Osteoblast (primary cell): ENCODE data around the gene DMD. TPM values are rescaled to one million over a fixed set of nuclear protein-coding genes. Genes with fewer than 3 reads are reported as not detected.
"Not testable (repeated sequence)": the region's sequence is repeated elsewhere in the genome, so short reads cannot be mapped to it uniquely, and the experiment has no call there.

ENCODE experiments used
- DNase-seq: peaks from one replicate; pipeline ENCODE4 v3.0.0; 2011; ENCODE audit warnings: low spot score, mixed read lengths; ENCODE audit not compliant: insufficient read length; ENCODE audit errors: missing footprints
- H2AFZ ChIP-seq: 2 replicates; pipeline ENCODE4 v1.6.0; 2011; ENCODE audit warnings: mild to moderate bottlenecking, low read length
- H3K27ac ChIP-seq: 2 replicates; pipeline ENCODE4 v1.5.1; 2011; ENCODE audit warnings: mild to moderate bottlenecking, low read depth, low read length, moderate library complexity
- H3K27me3 ChIP-seq: 2 replicates; pipeline ENCODE4 v1.6.0; 2012; ENCODE audit warnings: mild to moderate bottlenecking, control low read depth, inconsistent platforms, low read length, moderate library complexity; ENCODE audit not compliant: insufficient read depth
- H3K36me3 ChIP-seq: 2 replicates; pipeline ENCODE4 v1.5.1; 2011; ENCODE audit warnings: mild to moderate bottlenecking, low read length, control low read depth, moderate library complexity; ENCODE audit not compliant: insufficient read depth
- H3K4me1 ChIP-seq: 2 replicates; pipeline ENCODE4 v1.5.1; 2011; ENCODE audit warnings: mild to moderate bottlenecking, low read length, control low read depth, moderate library complexity; ENCODE audit not compliant: insufficient read depth
- H3K4me2 ChIP-seq: 2 replicates; pipeline ENCODE4 v1.6.0; 2011; ENCODE audit warnings: mild to moderate bottlenecking, low read length; ENCODE audit not compliant: insufficient read depth
- H3K4me3 ChIP-seq: fragments of 200-600 bp; sonication (generic); 3 replicates; pipeline ENCODE4 v1.5.1; 2012; ENCODE audit warnings: mild to moderate bottlenecking, low read length, inconsistent platforms; ENCODE audit not compliant: insufficient read depth
- H3K79me2 ChIP-seq: 2 replicates; pipeline ENCODE4 v1.6.0; 2012; ENCODE audit warnings: mild to moderate bottlenecking, low read length, control low read depth, inconsistent platforms; ENCODE audit not compliant: insufficient read depth
- H3K9me3 ChIP-seq: 2 replicates; pipeline ENCODE4 v1.5.1; 2011; ENCODE audit warnings: low read depth, low read length, control low read depth
- H4K20me1 ChIP-seq: 2 replicates; pipeline ENCODE4 v1.6.0; 2012; ENCODE audit warnings: mild to moderate bottlenecking, low read length, control low read depth; ENCODE audit not compliant: insufficient read depth
- total RNA-seq: library from RNA; depleted of rRNA; stranded (reverse); fragments of >200 nt; gene quantifications from 2 replicates; pipeline ENCODE4 v1.2.3, GENCODE V29; 2012
- TF ChIP-seq, protein P1 (sequence below): IDR thresholded peaks from 2 replicates; pipeline ENCODE4 v1.5.1; 2011; ENCODE audit warnings: mild to moderate bottlenecking, low read depth, low read length, moderate library complexity; ENCODE audit errors: extremely low read depth

Gene DMD
- total RNA-seq, 1 donor, result 12.7 TPM

DNA sequence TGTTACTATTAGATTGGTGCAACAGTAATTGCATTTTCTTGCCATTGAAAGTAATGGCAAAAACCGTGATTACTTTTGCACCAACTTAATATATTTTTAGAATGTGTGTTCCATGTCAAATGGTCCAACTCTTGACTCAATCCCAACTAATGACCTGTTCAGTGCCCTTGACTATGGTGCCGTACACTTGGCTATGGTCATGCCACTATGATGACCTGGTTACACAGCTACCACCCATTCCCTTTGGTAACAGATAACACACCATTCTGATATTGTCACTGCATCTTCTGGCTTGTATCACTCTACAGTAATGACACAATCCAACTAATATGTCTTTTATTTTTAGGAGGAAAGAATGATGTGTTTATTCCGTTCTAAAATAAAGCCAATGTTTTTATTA lies 469.4 kb downstream of the DMD start:
- Histone ChIP-seq H3K36me3 (no peaks in the 10 kb centered on the region), H3K27me3 (no peaks in the 10 kb centered on the region), H3K4me1 (no peaks in the 10 kb centered on the region), H3K9me3 (peaks cover 2% of the 10 kb centered on the region), H3K4me2 (no peak overlapping the region), H3K27ac (no peak overlapping the region), H3K4me3 (no peak overlapping the region), H3K79me2 (no peaks in the 10 kb centered on the region), H2AFZ (no peak overlapping the region), H4K20me1 (no peaks in the 10 kb centered on the region)
- DNase-seq, result no peak
- TF ChIP-seq, protein P1, sequence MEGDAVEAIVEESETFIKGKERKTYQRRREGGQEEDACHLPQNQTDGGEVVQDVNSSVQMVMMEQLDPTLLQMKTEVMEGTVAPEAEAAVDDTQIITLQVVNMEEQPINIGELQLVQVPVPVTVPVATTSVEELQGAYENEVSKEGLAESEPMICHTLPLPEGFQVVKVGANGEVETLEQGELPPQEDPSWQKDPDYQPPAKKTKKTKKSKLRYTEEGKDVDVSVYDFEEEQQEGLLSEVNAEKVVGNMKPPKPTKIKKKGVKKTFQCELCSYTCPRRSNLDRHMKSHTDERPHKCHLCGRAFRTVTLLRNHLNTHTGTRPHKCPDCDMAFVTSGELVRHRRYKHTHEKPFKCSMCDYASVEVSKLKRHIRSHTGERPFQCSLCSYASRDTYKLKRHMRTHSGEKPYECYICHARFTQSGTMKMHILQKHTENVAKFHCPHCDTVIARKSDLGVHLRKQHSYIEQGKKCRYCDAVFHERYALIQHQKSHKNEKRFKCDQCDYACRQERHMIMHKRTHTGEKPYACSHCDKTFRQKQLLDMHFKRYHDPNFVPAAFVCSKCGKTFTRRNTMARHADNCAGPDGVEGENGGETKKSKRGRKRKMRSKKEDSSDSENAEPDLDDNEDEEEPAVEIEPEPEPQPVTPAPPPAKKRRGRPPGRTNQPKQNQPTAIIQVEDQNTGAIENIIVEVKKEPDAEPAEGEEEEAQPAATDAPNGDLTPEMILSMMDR, result no peak

DNA sequence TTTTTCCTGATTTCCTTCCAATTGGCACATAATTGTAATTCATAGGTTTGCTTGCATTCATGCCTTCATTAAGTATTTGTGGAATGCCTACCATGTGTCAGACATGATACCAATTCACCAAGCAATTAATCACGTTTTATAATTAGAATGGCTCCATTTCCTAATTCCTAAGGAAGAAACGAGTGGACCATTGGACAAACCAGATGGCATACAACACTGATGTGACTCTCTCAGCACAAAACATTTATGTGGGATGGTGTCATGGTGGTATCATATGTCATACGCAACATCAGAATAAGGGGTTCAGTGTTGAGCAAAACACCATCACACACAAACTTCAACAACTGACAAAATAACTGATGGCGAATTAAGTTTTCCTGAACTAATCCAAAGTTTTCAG lies 502.8 kb downstream of the DMD start:
- Histone ChIP-seq H3K27me3 (no peaks in the 10 kb centered on the region), H3K27ac (no peak overlapping the region), H2AFZ (no peak overlapping the region), H3K4me3 (no peak overlapping the region), H3K9me3 (no peaks in the 10 kb centered on the region), H3K79me2 (no peaks in the 10 kb centered on the region), H3K4me1 (no peaks in the 10 kb centered on the region), H4K20me1 (no peaks in the 10 kb centered on the region), H3K36me3 (no peaks in the 10 kb centered on the region), H3K4me2 (no peak overlapping the region)
- TF ChIP-seq, protein P1, result no peak
- no peak for DNase-seq

DNA sequence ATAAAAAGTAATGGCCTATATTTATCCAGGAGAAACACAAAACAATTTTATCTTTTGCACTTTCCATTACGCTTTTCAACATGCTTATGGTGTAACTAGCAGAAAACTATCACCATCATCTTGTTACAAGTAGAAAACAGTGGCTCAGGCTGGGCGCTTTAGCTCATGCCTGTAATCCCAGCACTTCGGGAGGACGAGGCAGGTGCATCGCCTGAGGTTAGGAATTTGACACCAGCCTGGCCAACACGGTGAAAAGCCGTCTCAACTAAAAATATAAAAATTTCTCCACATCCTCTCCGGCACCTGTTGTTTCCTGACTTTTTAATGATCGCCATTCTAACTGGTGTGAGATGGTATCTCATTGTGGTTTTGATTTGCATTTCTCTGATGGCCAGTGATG lies 506.0 kb downstream of the DMD start:
- not testable (repeated sequence) for H3K4me3 ChIP-seq, H3K4me1 ChIP-seq, H3K27me3 ChIP-seq, H3K36me3 ChIP-seq, H3K79me2 ChIP-seq, H4K20me1 ChIP-seq, H3K27ac ChIP-seq, H3K4me2 ChIP-seq, H2AFZ ChIP-seq, DNase-seq, H3K9me3 ChIP-seq

DNA sequence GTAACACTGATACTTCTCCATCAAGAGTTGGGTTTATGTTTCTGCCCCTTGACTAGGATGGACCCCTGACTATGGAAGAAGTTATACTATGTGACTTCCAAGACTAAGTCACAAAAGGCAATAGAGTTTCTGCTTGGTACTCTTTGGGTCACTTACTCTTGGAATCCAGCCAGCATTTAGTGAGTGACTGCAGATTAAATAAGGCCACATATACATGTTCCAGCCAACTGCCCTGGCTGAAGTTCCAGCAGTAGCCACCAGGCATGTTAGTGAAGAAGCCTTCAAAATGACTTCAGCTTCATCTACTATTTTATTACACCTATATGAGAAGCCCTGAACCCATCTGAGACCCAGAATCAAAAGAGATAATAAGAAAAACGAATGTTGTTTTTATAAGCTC lies 524.0 kb downstream of the DMD start:
- TF ChIP-seq, protein P1, result no peak

More for the DNA sequence above, 524.0 kb downstream of the DMD start:
- Histone ChIP-seq H4K20me1 (no peaks in the 10 kb centered on the region), H3K4me3 (no peak overlapping the region), H3K4me2 (no peak overlapping the region), H3K4me1 (no peaks in the 10 kb centered on the region), H3K79me2 (no peaks in the 10 kb centered on the region), H2AFZ (no peak overlapping the region), H3K36me3 (no peaks in the 10 kb centered on the region), H3K27ac (no peak overlapping the region), H3K9me3 (peaks cover 2% of the 10 kb centered on the region), H3K27me3 (no peaks in the 10 kb centered on the region)
- no peak for DNase-seq
